ENCODE data around the gene GNB4. TPM values are rescaled to one million over a fixed set of nuclear protein-coding genes. Genes with fewer than 3 reads are reported as not detected.
A peak's percentile ranks its signal among the peaks of the same experiment; 100 is the strongest.

GNB4 gene
- total and polyA plus RNA-seq, 9 of the 15 experiments (the other 6 are each of a cell fraction or from before 2014, with no cell fraction given) = 6.8 to 36.7 (median 21.4) TPM

DNA sequence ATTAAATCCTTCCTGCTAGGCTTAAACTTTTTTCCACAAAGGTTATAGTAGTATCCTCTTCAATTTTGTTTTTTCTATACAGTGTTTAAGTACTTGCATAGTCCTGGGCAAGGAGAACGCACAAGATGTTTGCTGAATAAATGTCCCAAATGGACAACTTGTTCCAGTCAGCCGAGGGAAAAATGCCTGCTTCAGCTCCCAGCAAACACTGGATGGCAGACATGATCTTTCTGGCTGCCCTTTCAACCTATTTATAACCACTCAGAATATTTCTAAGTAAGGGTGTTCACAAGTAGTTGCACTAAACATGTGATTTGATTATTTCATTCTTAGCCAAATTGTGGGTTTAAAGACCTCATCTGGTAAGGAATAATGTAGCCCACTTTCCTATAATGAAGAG is 29.8 kb downstream of the GNB4 start (continued):
- TF ChIP-seq MEIS2 (IDR thresholded peaks at IDR 0.05; ENCODE audit: partially characterized antibody) (no peak), ZNF717 (CRISPR knock-in tag; IDR thresholded peaks at IDR 0.05) (no peak), RAD21 (CRISPR knock-in tag; conservative IDR thresholded peaks at IDR 0.05 in 1 of 2, IDR thresholded peaks at IDR 0.05 in 1 of 2) (peak; percentile 45 to 62), DPF2 (IDR thresholded peaks at IDR 0.05) (no peak), ERF (CRISPR knock-in tag; IDR thresholded peaks at IDR 0.05) (no peak), TFAM (CRISPR knock-in tag; conservative IDR thresholded peaks at IDR 0.05) (no peak), MEF2A (IDR thresholded peaks at IDR 0.05; ENCODE audit: control insufficient read depth, low read depth, low read length) (peak; percentile 43; the same call in 1 of the 2 replicates)

- CTCF ChIA-PET (ENCODE audit: low intra/inter-chr PET ratio) = no interaction called here
- FAIRE-seq = no peak
- H3K9me3 ChIP-seq (replicated peaks; ENCODE audit: control insufficient read depth, insufficient read depth, low read depth, low read length) = no peaks in the 10 kb centered on the region
Measured at GRCh38 chr3:179418610-179419009, 32.7 kb downstream of the GNB4 start.

More at GRCh38 chr3:179418610-179419009, 32.7 kb downstream of the GNB4 start:
- H3K9ac ChIP-seq (ENCODE audit: insufficient read depth in 1 of 2, low read depth in 2 of 2, low read length in 2 of 2) = no peak overlapping the region
- no peaks in the 10 kb centered on the region for H3K9me1 ChIP-seq (ENCODE audit: control insufficient read depth, insufficient read depth, low read length)
- H3K4me1 ChIP-seq (replicated peaks in 1 of 2; ENCODE audit: control insufficient read depth in 2 of 2, insufficient read depth in 2 of 2, low read length in 2 of 2) = no peaks in the 10 kb centered on the region
- no peaks in the 10 kb centered on the region for H3K79me2 ChIP-seq (ENCODE audit: control insufficient read depth, insufficient read depth, low read length)
- BruUV-seq (replicated peaks) = no TSS peak
- intact Hi-C loops (cut with micrococcal nuclease) = no loop called here
- no peak overlapping the region for H2AFZ ChIP-seq (ENCODE audit: low read depth, low read length)
- H3K27ac ChIP-seq (ENCODE audit: extremely low read depth, low read depth, low read length) = no peak overlapping the region
- no peak overlapping the region for H3K4me2 ChIP-seq (ENCODE audit: insufficient read depth, low read length)
- no peak for TF ChIP-seq SIN3A (IDR thresholded peaks at IDR 0.05; ENCODE audit: borderline replicate concordance in 2 of 2, control insufficient read depth in 1 of 2, low read depth in 2 of 2, low read length in 2 of 2)
- TF ChIP-seq CCNT2 (IDR thresholded peaks at IDR 0.05; ENCODE audit: borderline replicate concordance, extremely low read depth, insufficient read length, low read depth, low read length) = no peak
- TF ChIP-seq THRA (IDR thresholded peaks at IDR 0.05) = no peak
- no peak for TF ChIP-seq CXXC5 (CRISPR knock-in tag; IDR thresholded peaks at IDR 0.05)
- TF ChIP-seq FOXK1 (CRISPR knock-in tag; IDR thresholded peaks at IDR 0.05; ENCODE audit: borderline replicate concordance) = no peak
- TF ChIP-seq ZNF41 (CRISPR knock-in tag; conservative IDR thresholded peaks at IDR 0.05) = no peak
- no peak for TF ChIP-seq SMARCA4 (IDR thresholded peaks at IDR 0.05)
- TF ChIP-seq DIDO1 (tag; IDR thresholded peaks at IDR 0.05; ENCODE audit: low read depth) = no peak
- no peak for TF ChIP-seq ZNF707 (CRISPR knock-in tag; conservative IDR thresholded peaks at IDR 0.05)
- no peak for TF ChIP-seq RBM22 (IDR thresholded peaks at IDR 0.05; ENCODE audit: low read depth, low read length, poor library complexity, severe bottlenecking)
- no peak for TF ChIP-seq HMGN3 (IDR thresholded peaks at IDR 0.05; ENCODE audit: borderline replicate concordance, extremely low read depth, insufficient read length, low read depth, low read length)
- TF ChIP-seq BMI1 (IDR thresholded peaks at IDR 0.05; ENCODE audit: low read length) = no peak
- TF ChIP-seq DMBX1 (CRISPR knock-in tag; IDR thresholded peaks at IDR 0.05; ENCODE audit: borderline replicate concordance) = no peak
- TF ChIP-seq ZNF217 (CRISPR knock-in tag; IDR thresholded peaks at IDR 0.05) = no peak
- POLR2A ChIA-PET = no interaction called here
- in situ Hi-C loops (cut with MboI) = no loop called here
- ATAC-seq = no peak
- no peaks in the 10 kb centered on the region for H3K27me3 ChIP-seq (ENCODE audit: control insufficient read depth in 2 of 2, insufficient read depth in 2 of 2, low read length in 2 of 2)
- H4K20me1 ChIP-seq (replicated peaks; ENCODE audit: control insufficient read depth, insufficient read depth, low read length) = no peaks in the 10 kb centered on the region
- 62% methylated on average over 3 of the region's 3 CpGs for WGBS (ENCODE audit: insufficient coverage, low coverage, missing lambda C conversion rate)
- DNase-seq (ENCODE audit: extremely low read depth in 1 of 4, low spot score in 3 of 4) = no peak
- H3K4me3 ChIP-seq = no peak overlapping the region
- peaks cover 39% of the 10 kb centered on the region for H3K36me3 ChIP-seq (ENCODE audit: control insufficient read depth, insufficient read depth, low read length)

All from K562 (cell line).